SK-N-SH (cell line): ENCODE results near the gene PRR16. TPM values are rescaled to one million over a fixed set of nuclear protein-coding genes. Genes with fewer than 3 reads are reported as not detected.

Experiments used
- CTCF ChIA-PET: fragments of 300-600, 350-600 bp; formaldehyde crosslinking; extraction: SDS; loops from one replicate; lab custom pipeline; 2021; lab: Yijun Ruan, JAX
- POLR2A ChIA-PET: fragments of 350-600 bp; sonication (Branson Sonifier 250); formaldehyde crosslinking; extraction: SDS; loops from one replicate; lab custom pipeline; 2020; ENCODE audit warnings: antibody characterized with exemption, inconsistent platforms; lab: Yijun Ruan, JAX
- DNase-seq: peaks from one replicate; pipeline ENCODE4 v3.0.0; 2012
- H2AFZ ChIP-seq: fragments of 200-600 bp; sonication (generic); 2 replicates; pipeline ENCODE4 v1.8.1; 2016; ENCODE audit warnings: antibody characterized with exemption, mild to moderate bottlenecking, low read depth
- H3F3A ChIP-seq: fragments of 200-600 bp; sonication (generic); replicated peaks from 2 replicates; pipeline ENCODE3; 2016; ENCODE audit warnings: antibody characterized with exemption, mild to moderate bottlenecking; ENCODE audit not compliant: insufficient read depth
- H3K27ac ChIP-seq, 2 experiments: fragments of 200-500 bp in 1 of 2; fragments of 200-600 bp in 1 of 2; sonication (Bioruptor generic) in 1 of 2; sonication (generic), shearing (Covaris generic) in 1 of 2; 2 replicates each; pipeline versions ENCODE4 v1.5.1 to v1.6.1; 2014 to 2016; ENCODE audit warnings: low read depth in 2 of 2, inconsistent platforms in 1 of 2, low read length in 1 of 2, mild to moderate bottlenecking in 1 of 2, mixed read lengths in 1 of 2
- H3K27me3 ChIP-seq: fragments of 200-600 bp; sonication (generic), shearing (Covaris generic); 2 replicates; pipeline ENCODE4 v1.6.1; 2016; ENCODE audit warnings: mixed run types; ENCODE audit not compliant: insufficient read depth
- H3K36me3 ChIP-seq, 2 experiments: fragments of 200-500 bp in 1 of 2; fragments of 200-600 bp in 1 of 2; sonication (Bioruptor generic) in 1 of 2; sonication (generic) in 1 of 2; replicated peaks in 1 of 2; 2 replicates each; pipeline versions ENCODE3 to v1.5.1; 2014 to 2016; ENCODE audit warnings: low read length in 1 of 2, mild to moderate bottlenecking in 1 of 2; ENCODE audit not compliant: insufficient read depth in 2 of 2, control insufficient read depth in 1 of 2
- H3K4me1 ChIP-seq, 2 experiments: fragments of 200-500 bp in 1 of 2; fragments of 200-600 bp in 1 of 2; sonication (Bioruptor generic) in 1 of 2; sonication (generic), shearing (Covaris generic) in 1 of 2; 2 replicates each; pipeline versions ENCODE4 v1.5.1 to v1.6.1; 2014 to 2016; ENCODE audit warnings: low read depth in 1 of 2, low read length in 1 of 2, mixed run types in 1 of 2; ENCODE audit not compliant: insufficient read depth in 2 of 2, control insufficient read depth in 1 of 2
- H3K4me2 ChIP-seq: fragments of 200-600 bp; sonication (generic), shearing (Covaris generic); 2 replicates; pipeline ENCODE4 v1.6.1; 2017; ENCODE audit warnings: mixed run types
- H3K4me3 ChIP-seq, 2 experiments: fragments of 200-500 bp in 1 of 2; fragments of 200-600 bp in 1 of 2; sonication (Bioruptor generic) in 1 of 2; sonication (generic), shearing (Covaris generic) in 1 of 2; 2 replicates each; pipeline versions ENCODE4 v1.5.1 to v1.8.1; 2014 to 2016; ENCODE audit warnings: low read depth in 2 of 2, inconsistent platforms in 1 of 2, low read length in 1 of 2, mild to moderate bottlenecking in 1 of 2, mixed read lengths in 1 of 2, moderate library complexity in 1 of 2
- H3K79me2 ChIP-seq: fragments of 200-600 bp; sonication (generic); 2 replicates; pipeline ENCODE4 v1.8.1; 2017; ENCODE audit warnings: mild to moderate bottlenecking; ENCODE audit not compliant: insufficient read depth
- H3K9ac ChIP-seq: fragments of 200-600 bp; sonication (generic); 2 replicates; pipeline ENCODE4 v1.6.1; 2017; ENCODE audit warnings: mixed run types
- H3K9me2 ChIP-seq: fragments of 200-600 bp; sonication (generic); 2 replicates; pipeline ENCODE4 v1.6.1; 2017; ENCODE audit warnings: mixed run types
- H3K9me3 ChIP-seq: fragments of 200-600 bp; sonication (generic); 2 replicates; pipeline ENCODE4 v1.6.1; 2017; ENCODE audit warnings: mixed run types, mild to moderate bottlenecking, moderate library complexity
- H4K20me1 ChIP-seq: fragments of 200-600 bp; sonication (generic); 2 replicates; pipeline ENCODE4 v1.6.1; 2017; ENCODE audit warnings: mild to moderate bottlenecking, mixed run types; ENCODE audit not compliant: insufficient read depth
- CTCF ChIP-seq: fragments of 200-600 bp; sonication (generic); IDR thresholded peaks from 2 replicates; pipeline ENCODE4 v1.6.1; 2017; ENCODE audit warnings: antibody characterized with exemption, mild to moderate bottlenecking, moderate library complexity
- EZH2phosphoT487 ChIP-seq: fragments of 200-600 bp; sonication (generic); IDR thresholded peaks from 2 replicates; pipeline ENCODE4 v1.6.1; 2017; ENCODE audit warnings: low read depth, mixed run types, mild to moderate bottlenecking, antibody characterized with exemption, moderate library complexity, borderline replicate concordance
- FOXJ3 ChIP-seq: sonication (generic); formaldehyde crosslinking; IDR thresholded peaks from 2 replicates; pipeline ENCODE4 v1.5.1; 2020; ENCODE audit warnings: mild to moderate bottlenecking, missing genetic modification reagents
- GATA2 ChIP-seq: sonication (generic); formaldehyde crosslinking; IDR thresholded peaks from 2 replicates; pipeline ENCODE4 v1.5.0; 2020; ENCODE audit warnings: mild to moderate bottlenecking, missing genetic modification reagents
- IRF3 ChIP-seq: fragments of 150-350 bp; IDR thresholded peaks from 2 replicates; pipeline ENCODE4 v1.6.1; 2016; ENCODE audit warnings: mild to moderate bottlenecking, low read depth, low read length
- JUND ChIP-seq: IDR thresholded peaks from 2 replicates; pipeline ENCODE4 v1.4.0; 2012
- MXI1 ChIP-seq: IDR thresholded peaks from 2 replicates; pipeline ENCODE4 v1.6.1; 2012; ENCODE audit warnings: mild to moderate bottlenecking, low read depth, low read length, improper control_type of control experiment
- NFIC ChIP-seq: IDR thresholded peaks from 2 replicates; pipeline ENCODE4 v1.4.0; 2012; ENCODE audit warnings: borderline replicate concordance
- NRF1 ChIP-seq: IDR thresholded peaks from 2 replicates; pipeline ENCODE4 v1.6.1; 2012; ENCODE audit warnings: low read depth, mild to moderate bottlenecking, low read length
- RAD21 ChIP-seq: IDR thresholded peaks from 2 replicates; pipeline ENCODE4 v1.6.1; 2012; ENCODE audit warnings: mild to moderate bottlenecking, low read length
- RCOR1 ChIP-seq: fragments of 150-350 bp; IDR thresholded peaks from 2 replicates; pipeline ENCODE4 v1.6.1; 2017; ENCODE audit warnings: antibody characterized with exemption, low read length
- REST ChIP-seq: IDR thresholded peaks from 2 replicates; pipeline ENCODE4 v1.6.1; 2012; ENCODE audit warnings: mild to moderate bottlenecking, low read depth, low read length, moderate library complexity
- RFX5 ChIP-seq: IDR thresholded peaks from 2 replicates; pipeline ENCODE4 v1.6.1; 2012; ENCODE audit warnings: mild to moderate bottlenecking, improper control_type of control experiment, low read length
- RXRA ChIP-seq: IDR thresholded peaks from 2 replicates; pipeline ENCODE4 v1.4.0; 2012; ENCODE audit warnings: low read depth, mild to moderate bottlenecking, borderline replicate concordance
- SIN3A ChIP-seq: IDR thresholded peaks from 2 replicates; pipeline ENCODE4 v1.6.1; 2012; ENCODE audit warnings: low read depth, mild to moderate bottlenecking, low read length, moderate library complexity, borderline replicate concordance
- SMC3 ChIP-seq: IDR thresholded peaks from 2 replicates; pipeline ENCODE4 v1.6.1; 2012; ENCODE audit warnings: low read depth, low read length, improper control_type of control experiment
- TAF1 ChIP-seq: IDR thresholded peaks from 2 replicates; pipeline ENCODE4 v1.6.1; 2012; ENCODE audit warnings: low read depth, mild to moderate bottlenecking, low read length, moderate library complexity, borderline replicate concordance
- TEAD4 ChIP-seq: IDR thresholded peaks from 2 replicates; pipeline ENCODE4 v1.4.0; 2012; ENCODE audit warnings: mild to moderate bottlenecking, borderline replicate concordance; ENCODE audit not compliant: insufficient read depth
- USF1 ChIP-seq: IDR thresholded peaks from 2 replicates; pipeline ENCODE4 v1.4.0; 2012; ENCODE audit warnings: low read depth, borderline replicate concordance
- WGBS: methylation state at CpG from one replicate; pipeline ENCODE4 v1.1.6; 2017; ENCODE audit warnings: low lambda C conversion rate; 5-methylcytosine and 5-hydroxymethylcytosine counted together
- polyA plus RNA-seq, 3 experiments: library from polyadenylated mRNA; depleted of rRNA; stranded (reverse); fragments of >200 nt; gene quantifications; 2 replicates each; pipeline ENCODE4 v1.2.3, GENCODE V29; 2012
- TF ChIP-seq, protein P1 (sequence below): IDR thresholded peaks from 2 replicates; pipeline ENCODE4; 2012
- TF ChIP-seq, protein P2 (sequence below): IDR thresholded peaks from 2 replicates; pipeline ENCODE4 v1.4.0; 2012; ENCODE audit warnings: low read depth
- TF ChIP-seq, protein P3 (sequence below): fragments of 150-350 bp; IDR thresholded peaks from 2 replicates; pipeline ENCODE4 v1.6.1; 2017; ENCODE audit warnings: antibody characterized with exemption, low read length, low read depth, borderline replicate concordance

Gene PRR16
- 26.7 and 35.9 TPM in 2 replicates for polyA plus RNA-seq (2012; rRNA removed)
- 30.4 and 31.0 TPM in 2 replicates for polyA plus RNA-seq (2012; cell fraction: cytosol; rRNA removed)
- 15.0 and 22.8 TPM in 2 replicates for polyA plus RNA-seq (2012; cell fraction: nucleus; rRNA removed)

- POLR2A ChIA-PET: no interaction called here
- WGBS: 0% methylated on average over 13 of the region's 62 CpGs
- TF ChIP-seq, protein P1, sequence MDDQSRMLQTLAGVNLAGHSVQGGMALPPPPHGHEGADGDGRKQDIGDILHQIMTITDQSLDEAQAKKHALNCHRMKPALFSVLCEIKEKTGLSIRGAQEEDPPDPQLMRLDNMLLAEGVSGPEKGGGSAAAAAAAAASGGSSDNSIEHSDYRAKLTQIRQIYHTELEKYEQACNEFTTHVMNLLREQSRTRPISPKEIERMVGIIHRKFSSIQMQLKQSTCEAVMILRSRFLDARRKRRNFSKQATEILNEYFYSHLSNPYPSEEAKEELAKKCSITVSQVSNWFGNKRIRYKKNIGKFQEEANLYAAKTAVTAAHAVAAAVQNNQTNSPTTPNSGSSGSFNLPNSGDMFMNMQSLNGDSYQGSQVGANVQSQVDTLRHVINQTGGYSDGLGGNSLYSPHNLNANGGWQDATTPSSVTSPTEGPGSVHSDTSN: no peak
- TF ChIP-seq, protein P2, sequence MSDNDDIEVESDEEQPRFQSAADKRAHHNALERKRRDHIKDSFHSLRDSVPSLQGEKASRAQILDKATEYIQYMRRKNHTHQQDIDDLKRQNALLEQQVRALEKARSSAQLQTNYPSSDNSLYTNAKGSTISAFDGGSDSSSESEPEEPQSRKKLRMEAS: peak; percentile 61; the same call in 1 of the 2 replicates
- TF ChIP-seq TEAD4: no peak
- TF ChIP-seq RCOR1: 0 out of 2 replicates have a peak, but pooled peaks have one; percentile 14
- TF ChIP-seq TAF1: no peak; the same call in 1 of the 2 replicates
- TF ChIP-seq FOXJ3 (CRISPR knock-in tag): no peak
- TF ChIP-seq GATA2 (CRISPR knock-in tag): no peak; the same call in 1 of the 2 replicates
- TF ChIP-seq SIN3A: peak; percentile 65; the same call in 1 of the 2 replicates
- TF ChIP-seq CTCF: peak; percentile 31
- TF ChIP-seq REST: no peak
- peak; percentile 26; the same call in 1 of the 2 replicates for TF ChIP-seq SMC3
- no peak for TF ChIP-seq EZH2phosphoT487
- no peak for TF ChIP-seq RFX5
- TF ChIP-seq IRF3: no peak
- TF ChIP-seq NFIC: no peak
- TF ChIP-seq, protein P3, sequence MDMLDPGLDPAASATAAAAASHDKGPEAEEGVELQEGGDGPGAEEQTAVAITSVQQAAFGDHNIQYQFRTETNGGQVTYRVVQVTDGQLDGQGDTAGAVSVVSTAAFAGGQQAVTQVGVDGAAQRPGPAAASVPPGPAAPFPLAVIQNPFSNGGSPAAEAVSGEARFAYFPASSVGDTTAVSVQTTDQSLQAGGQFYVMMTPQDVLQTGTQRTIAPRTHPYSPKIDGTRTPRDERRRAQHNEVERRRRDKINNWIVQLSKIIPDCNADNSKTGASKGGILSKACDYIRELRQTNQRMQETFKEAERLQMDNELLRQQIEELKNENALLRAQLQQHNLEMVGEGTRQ: no peak
- peak; percentile 61 for TF ChIP-seq MXI1
- TF ChIP-seq JUND: no peak
- no peak for TF ChIP-seq USF1
- no peak for TF ChIP-seq RXRA
- peak; percentile 39 for TF ChIP-seq RAD21
- TF ChIP-seq NRF1: peak; percentile 73
Measured at GRCh38 chr5:120463991-120464626, at the start of gene PRR16. Gene PRR16 (plus strand): TSS chr5:120464300.

More at GRCh38 chr5:120463991-120464626, at the start of gene PRR16:
- H3K9ac ChIP-seq: peak within 1 kb of the TSS; percentile 81
- peaks cover 4 to 11% of the 10 kb centered on the region in 2 experiments; a peak in 3 of 4 replicates for H3K4me1 ChIP-seq
- no peaks in the 10 kb centered on the region for H3K9me3 ChIP-seq
- no peaks in the 10 kb centered on the region for H3K9me2 ChIP-seq
- CTCF ChIA-PET: interaction anchor here (1.0 to 1.4 kb wide), 2 partner anchors 339 to 993 kb away, joined by 4 to 5 read pairs; no protein-coding TSS in a partner anchor
- peaks cover 53% of the 10 kb centered on the region for H3K79me2 ChIP-seq
- peak within 1 kb of the TSS; percentile 87 for H3K4me2 ChIP-seq
- no peaks in the 10 kb centered on the region for H3K36me3 ChIP-seq
- H3K27me3 ChIP-seq: no peaks in the 10 kb centered on the region
- peak within 1 kb of the TSS; percentile 72 to 75 for H3K27ac ChIP-seq
- DNase-seq: peak; percentile 90
- H2AFZ ChIP-seq: peak within 1 kb of the TSS; percentile 95
- H3K4me3 ChIP-seq: peak within 1 kb of the TSS; percentile 63 to 98
- no peaks in the 10 kb centered on the region for H4K20me1 ChIP-seq
- peaks cover 4% of the 10 kb centered on the region for H3F3A ChIP-seq
